CD4-positive, alpha-beta T cell treated with Interleukin-17A for 1 hour (primary cell): ENCODE measurements around the gene UNC5C.

ENCODE experiments used
- DNase-seq: peaks from one replicate; pipeline ENCODE4 v3.0.0-alpha.2; 2020

UNC5C gene

DNA sequence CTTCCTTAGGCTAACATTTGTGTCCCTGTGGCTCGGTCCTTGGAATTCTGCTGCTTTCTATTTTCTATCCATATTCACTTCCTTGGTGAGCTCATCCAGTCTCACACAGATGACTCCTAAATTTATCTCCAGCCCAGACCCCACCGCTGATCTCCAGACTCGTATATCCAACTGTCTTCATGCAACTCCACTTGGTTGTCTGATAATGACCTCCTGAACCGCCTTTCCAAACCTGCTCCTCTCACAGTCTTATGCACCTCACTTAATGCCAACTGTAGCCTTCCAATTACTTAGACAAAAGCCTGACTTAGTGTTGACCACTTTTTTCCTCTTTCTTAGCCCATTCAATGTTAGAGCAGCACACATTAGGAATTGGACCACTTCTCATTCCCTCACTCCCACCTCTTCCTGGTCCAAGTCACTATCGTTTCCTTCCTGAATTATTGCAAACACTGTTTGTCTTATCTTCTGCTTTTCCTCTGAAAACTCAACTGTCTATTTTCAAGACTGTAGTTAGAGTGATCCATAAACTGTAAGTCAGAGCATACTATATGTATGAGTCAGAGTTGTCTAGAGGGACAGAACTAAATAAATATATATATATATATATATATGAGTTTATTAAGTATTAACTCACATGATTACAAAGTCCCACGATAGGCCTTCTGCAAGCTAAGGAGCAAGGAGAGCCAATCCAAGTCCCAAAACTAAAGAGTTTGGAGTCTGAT is 292.5 kb downstream of the UNC5C start:
- DNase-seq = no peak

DNA sequence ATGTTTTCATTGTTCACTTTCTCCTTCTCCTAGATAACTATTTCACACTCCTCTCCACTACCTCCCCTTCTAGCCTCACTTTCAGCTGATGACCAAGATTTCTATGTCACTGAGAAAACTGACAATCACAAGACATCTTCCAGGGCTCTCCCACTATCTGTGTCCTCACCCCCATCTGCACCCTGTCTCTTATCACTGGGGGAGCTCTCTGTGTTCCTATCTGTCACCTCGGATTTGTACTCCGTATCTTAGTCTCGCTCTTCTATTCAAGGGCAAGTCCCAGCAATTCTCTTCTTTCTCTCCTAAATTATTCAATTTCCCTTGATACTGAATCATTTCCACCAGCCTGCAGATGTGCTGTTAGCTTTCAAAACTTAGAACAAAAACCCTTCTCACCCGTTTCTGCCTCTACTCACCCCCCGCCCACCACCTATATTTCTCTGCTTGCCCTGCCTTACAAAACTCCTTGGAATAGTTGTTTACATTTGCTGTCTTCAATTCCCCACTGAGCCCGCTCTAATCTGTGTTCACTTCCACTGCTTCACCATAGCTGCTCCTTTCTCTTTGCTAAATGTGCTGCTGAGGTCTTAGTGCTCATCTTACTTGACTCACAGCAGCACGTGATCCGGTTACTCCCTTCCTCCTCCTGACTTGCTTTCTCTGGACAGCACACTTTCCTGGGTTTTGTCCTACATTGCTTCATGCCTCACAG is 293.2 kb downstream of the UNC5C start:
- no peak for DNase-seq

DNA sequence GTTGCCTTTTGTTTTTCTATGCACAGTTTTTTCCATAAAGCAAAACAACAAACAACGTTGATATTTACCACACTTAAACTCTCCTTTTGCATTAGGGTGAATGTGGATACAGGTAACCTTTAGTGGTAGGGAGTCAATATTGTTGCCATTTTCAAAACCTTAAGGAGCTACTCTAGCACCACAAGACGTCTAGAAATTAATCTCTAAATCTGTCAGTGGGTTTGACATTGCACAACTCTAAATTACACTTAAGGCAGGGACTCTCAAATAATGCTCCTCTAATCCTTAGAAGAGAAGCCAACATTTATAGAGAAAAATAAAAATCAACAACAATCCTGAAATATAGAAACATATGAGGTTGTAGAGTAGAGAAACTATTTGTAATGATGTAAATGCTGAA is 297.2 kb downstream of the UNC5C start:
- no peak for DNase-seq

DNA sequence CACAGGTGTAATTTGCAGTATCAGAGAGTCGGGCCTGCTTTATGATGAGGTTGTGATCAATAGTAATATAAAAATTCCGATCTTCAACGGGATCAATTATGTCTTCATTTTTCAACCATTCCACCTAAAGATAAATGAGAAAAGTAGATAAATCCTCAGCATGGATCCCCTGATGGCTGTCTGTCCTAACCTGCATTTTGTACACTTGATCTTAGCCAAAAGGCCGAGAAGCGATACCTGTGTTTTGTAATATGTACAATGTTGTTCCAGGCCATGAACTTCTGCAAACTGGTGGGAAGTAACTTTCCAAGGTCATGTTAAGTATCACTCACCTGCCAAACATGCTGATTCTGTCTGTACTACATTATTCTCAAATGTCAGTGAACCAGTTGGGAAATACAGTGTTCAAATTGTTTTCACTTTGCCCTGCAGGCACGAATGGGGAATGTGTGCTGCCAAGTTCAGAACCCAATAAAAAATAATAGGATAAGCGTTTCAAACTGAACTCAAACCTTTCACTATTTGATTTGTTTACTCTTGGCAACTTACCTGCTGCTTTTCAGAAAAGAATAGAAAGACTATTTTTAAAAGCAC is 298.1 kb downstream of the UNC5C start:
- DNase-seq = no peak

DNA sequence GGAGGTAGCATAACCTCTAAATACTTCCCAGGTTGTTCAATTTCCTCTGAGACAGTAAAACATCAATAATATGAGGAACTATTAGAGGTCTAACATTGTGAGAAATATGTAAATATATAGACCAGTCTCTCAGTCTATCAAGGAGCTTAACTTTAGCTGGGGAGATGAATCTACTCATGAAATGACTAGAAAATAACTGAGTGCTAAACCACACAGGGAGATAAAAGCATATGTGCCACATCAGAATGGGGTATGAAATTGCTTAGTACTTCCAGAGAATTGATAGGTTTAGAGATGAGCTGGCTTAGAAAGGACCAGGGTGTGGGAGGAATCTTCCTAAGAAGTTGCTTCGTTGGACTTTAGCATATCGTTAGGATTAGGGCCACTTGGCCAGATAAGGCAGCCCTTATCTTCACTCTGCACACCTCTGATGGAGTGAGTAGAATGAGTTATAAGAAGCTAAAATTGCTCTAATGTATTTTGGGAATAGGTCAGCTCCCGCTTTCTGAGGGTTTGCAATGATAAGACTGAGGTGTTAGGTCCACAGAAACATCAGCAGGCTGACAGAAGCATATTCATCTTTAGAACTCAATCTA is 299.2 kb downstream of the UNC5C start:
- no peak for DNase-seq

DNA sequence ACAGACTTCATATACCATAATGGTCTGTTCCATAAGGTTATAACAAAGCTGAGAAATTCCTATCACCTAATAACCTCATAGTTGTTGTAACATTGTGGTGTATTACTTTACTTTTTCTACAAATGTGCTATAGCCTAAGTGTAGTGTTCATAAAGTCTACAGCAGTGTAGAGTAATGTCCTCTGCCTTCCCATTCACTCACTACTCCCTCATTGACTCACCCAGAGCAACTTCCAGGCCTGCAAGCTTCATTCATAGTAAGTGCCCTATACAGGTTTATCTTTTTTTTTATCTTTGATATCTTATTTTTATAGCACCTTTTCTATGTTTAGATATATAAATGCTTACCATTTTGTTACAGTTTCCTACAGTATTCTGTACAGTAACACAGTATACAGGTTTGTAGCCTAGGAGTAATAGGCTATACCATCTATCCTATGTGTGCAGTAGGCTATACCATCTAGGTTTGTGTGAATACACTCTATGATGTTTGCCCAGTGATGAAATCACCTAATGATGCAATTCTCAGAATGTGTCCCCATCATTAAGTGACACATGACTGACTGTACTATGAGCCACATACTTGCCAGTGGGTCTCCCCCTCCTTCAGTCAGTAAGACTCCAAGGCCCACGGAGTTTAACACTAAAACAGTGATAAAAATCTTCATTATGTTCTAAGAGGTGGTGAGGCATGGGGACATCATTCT is 299.9 kb downstream of the UNC5C start:
- no peak for DNase-seq

DNA sequence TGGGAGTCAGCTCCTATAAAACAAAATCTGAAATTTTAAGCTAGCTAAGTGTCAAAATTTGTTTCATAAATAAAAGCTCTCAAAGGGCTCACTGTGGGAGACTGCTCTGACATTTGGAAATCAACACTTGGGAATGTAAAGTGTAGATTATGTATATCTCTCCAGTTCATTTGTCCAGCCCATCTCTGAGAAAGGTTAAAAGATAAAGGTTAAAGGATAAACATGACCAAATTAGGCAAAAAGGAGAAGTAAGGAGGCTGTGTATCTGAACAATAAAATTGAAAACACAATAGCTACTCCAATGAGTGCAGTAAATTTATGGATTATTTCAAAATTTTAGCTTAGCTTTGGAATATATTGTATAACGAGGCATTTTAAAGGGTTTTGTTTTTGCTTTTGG is 304.9 kb downstream of the UNC5C start:
- no peak for DNase-seq

DNA sequence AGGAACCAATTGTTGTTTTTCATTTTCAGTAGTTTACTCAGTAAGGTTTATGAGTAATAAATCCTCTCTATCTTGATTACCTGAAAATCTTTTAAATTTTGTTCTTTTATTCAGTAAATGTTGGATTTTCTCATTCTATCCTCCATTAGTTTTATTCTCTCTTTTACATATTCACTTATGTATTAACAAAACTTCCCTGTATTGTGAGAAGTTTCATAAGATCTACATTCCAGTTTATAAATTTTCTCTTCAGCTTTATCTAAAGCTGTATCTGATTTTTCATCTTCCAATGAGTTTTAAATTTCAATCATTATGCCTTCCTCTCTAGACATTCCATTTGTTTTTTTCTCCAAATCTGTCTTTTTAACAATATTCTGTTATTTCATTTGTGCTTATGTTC is 310.2 kb downstream of the UNC5C start:
- no peak for DNase-seq

DNA sequence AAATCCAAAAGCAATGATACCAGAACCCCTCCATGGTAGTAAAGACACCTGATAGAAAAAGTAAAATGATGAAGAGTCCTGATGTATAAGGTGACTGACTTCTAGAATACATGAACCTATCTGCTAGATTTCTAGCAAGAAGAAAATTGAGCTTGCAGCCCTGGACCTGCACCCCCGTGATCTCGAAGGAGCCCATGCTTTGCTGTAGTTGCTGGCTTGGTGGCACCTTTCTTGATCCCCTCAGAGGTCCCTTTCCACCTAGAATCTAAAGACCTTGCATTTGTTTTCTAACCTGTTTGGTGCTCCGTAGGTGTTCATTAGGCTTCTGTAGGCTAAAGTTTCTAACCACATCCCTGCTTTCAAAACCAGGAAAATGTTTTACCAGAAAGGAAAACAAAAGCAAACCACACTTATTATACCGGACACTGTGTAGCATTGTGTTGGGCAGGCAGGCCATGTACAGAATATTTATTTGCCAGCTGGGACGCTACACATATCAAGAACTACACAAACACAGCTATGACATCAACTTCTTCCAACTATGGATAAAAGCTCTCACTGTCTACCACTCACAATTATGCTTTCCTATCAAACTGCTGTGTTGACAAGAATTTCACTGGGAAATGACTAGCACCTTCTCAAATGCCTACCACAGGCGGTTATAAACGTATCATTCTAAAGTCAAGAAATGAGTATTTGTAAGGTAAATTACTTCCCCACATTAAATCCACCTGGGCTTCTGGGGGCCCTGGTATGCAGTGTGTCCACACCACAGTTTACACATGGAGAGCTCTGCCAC is 316.2 kb downstream of the UNC5C start:
- no peak for DNase-seq

DNA sequence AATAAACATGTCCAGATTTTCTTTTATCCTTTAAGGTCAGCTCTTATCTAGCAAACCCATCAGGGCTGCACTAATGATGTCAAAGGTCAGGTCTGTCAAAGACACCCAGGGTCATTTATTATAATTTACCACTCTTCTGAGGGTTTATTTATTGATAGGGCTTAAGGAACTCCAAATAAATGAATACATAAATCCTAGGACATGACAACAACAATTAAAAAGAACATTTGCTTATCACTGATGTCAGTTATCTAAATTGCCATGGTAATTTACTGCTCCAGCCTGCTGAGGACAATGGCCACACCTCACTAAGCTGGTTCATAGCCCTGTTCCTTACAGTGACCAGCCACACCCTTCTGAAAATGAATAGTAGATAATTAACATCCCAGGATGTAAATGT is 317.1 kb downstream of the UNC5C start:
- DNase-seq = no peak

DNA sequence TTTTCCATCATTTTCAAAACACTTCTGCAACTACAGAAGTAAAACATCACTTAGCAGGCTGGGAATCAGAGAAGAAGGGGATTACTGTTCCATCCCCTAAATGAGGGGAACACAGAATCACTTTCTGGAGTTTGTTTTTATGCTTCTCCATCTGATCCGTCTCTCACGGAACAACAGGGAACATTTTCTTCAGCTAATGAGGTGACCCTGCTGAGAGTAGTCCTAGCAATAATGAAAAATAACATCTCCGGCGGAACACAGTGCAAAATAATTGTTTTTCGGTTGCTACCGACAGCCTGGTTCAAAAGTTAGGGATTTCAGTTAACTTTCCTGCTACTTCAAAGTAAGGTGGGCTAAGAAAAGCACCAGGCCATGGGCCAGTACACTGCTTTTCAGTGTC is 322.9 kb downstream of the UNC5C start:
- DNase-seq = no peak

DNA sequence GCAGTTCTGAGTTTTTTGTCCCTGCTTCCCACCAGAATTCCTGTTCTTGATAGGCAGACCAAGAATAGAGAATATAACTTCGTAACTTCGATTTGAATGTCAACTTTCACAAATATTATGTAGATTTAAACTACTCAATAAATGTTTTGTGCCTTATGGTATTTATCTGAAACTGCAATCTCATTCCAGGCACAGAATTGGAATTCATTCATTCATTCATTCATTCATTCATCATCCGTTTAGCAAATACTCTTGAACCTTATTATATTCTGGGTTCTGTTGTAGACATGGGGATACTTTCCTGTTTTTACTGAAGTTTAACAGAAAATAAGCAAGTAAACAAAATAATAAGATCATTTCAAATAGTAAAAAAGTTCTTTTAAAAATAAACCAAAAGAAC is 324.4 kb downstream of the UNC5C start:
- no peak for DNase-seq

DNA sequence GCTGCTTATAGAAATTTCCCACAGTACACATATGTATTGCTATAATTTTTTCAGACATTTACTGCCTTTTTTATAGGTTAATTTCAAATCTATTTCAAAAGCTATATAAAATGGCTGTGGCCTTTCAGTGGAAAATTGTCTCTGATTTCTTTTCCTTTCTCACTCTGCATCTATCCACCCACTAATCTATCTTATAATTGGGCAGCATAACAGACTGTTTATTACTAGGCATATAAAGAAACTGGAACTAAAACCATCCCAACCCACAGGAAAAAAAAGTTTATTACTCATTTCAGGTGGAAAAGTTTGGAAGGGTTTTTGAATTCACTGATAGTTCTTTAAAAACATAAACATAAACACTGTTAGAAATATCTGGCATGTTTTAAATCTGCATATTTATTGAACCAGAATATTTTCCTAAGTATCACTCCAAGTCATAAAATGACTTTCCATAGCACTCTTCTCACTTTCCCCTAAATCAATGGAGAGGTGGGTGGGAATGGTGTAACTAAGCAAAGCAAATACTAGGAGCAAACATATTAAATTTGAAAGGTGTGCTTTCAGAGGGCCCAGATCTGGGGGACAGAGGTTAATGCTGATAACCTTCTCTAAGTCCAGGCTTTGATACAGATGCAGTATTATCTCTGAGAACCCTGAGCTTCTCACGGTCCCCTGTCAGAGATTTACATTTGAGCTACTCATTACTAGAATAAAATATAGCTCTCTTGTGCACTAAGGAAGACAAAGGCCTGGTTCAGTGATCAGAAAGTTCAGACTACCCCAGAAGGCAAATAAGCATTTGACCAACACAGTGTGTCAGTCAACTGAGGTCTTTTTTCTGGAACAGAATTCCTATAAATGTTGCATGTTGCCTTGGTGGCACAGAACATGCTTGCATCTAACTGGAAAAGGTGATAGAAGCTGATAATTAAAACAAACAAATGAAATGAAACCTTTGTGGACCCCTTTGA is 328.3 kb downstream of the UNC5C start:
- DNase-seq = no peak

DNA sequence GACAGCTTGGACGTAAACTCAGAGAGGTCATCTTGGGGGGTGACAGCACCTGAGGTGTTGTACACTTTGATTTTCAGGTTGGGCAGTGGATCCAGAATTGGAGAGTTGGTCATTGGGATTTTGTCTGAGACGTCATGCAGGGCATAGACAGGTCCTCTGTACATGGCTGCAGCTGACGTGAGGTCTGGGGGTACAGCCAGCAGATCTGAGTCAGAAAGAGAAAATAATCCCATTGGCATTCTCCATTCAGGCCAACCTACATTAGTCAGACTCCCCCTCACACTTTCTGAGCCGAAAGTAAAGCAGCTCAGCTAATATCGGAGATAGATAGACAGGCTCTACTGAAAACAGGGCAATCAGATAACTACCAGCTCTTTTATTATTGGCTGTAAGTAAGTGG is 329.7 kb downstream of the UNC5C start:
- no peak for DNase-seq

DNA sequence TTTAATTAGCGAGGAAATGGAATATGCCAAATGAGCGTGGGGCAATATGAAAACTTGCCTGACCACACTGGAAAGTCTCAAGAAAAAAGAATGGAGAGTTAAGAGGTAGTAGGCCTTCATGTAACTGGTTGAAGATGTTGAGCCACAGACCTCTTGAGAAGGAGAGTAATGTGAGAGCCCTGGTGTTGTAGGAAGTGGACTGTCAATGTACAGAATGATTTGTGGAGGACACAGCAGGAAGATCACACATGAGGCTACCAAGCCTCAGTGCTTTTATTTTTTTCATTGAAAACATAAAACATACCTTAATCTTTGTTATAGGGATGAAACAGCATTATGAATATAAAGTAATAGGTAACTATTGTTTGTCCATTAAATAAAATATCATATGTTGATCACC is 331.6 kb downstream of the UNC5C start:
- no peak for DNase-seq

DNA sequence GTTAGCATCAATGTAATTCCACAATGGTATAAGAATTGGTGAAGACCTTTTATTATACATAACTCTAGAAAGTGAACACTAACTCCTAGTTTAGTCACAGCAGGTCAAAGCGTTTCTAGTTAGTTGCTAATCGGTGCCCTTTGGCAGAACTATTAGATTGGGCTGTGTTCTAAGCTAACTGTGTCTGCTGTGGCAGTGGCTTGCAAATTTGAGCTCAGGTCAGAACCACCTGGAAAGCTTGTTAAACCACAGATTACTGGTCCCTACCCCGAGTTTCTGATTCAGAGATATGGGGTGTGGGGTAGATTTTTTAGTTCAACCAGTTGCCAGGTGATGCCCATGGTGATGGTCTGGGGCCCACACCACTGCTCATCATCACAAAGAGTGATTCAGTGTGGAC is 332.1 kb downstream of the UNC5C start:
- DNase-seq = no peak

DNA sequence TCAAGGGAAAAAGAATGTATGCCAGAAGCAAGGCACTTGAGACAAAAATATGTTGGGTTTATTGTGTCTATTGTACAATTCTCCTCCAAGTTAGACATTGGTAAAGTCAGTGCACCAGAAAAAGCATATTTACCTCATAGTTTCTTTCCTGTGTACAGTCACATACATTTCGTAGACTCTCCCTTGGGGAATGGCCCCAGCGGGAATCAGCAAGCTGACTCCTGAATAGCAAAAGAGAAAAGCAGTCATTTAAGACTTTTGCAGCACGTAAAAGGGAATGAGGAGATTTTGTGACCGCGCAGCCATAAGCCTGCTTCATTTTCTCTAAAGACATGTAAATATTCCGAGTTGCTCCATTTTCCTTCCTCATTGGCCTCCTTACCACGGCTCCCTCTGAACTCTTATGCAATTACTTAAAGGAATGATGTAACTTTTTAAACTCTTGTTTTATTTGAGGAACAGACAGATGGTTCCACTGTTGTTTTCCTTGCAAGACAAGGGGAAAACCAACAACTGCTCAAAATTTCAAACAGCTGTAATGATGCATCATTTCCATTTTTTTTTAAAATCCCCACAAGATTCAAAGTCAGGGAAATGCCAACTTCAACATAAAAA is 332.7 kb downstream of the UNC5C start:
- DNase-seq = no peak

DNA sequence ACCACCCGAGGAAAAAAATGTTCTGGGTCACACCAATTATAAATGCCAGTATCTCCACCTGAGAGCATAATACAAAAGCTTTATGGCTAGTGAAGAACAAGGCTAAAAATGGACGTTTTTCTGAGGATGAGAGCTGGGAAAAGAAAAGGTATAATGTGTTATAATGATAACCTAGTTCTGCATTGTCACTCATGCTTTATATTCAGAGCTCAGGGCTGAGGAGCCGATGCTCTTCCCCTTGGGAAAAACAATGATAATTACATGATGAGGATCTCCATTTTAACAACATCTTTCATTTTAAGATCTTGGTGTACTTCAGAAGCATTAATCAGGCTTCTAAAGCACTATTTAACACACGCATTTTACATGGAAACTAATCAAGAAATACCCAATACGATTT is 333.7 kb downstream of the UNC5C start:
- DNase-seq = no peak

DNA sequence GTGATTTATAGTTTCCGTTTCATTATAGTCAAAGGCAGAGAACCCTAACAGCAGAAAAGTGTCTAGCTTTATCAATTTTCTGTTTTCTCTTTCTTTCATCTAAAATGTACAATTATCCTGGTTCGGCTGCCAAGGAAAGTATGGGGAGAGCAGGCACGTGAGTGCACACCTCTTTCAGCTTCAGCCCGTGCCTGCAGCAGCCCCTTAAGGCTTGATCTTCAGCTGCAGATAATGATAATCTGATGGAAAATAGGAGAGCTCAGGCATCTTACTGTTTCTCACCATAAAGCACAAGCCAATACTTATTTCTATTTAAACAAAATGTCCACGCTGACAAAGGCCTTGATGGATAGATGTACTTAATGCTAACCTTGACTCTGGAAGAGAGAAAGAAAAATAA is 334.4 kb downstream of the UNC5C start:
- no peak for DNase-seq

DNA sequence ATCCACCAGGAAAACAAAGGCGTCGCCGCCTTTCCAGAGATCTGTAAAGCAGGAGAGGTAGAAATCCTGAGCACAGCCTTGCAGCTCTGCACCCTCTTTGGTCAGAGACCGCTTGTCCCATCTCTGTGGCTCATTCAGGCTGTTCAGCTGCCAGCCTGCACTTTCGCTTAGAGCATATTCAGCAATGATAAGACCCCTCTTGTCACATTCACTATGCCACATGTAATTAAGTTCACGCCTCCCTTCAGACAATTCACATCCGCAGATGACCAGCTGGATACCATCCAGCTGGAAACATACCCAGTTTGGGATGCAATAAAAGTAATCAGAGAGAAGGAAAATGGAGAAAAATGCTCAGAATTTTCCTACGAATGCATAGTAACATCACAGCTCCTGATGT is 335.4 kb downstream of the UNC5C start:
- DNase-seq = no peak

DNA sequence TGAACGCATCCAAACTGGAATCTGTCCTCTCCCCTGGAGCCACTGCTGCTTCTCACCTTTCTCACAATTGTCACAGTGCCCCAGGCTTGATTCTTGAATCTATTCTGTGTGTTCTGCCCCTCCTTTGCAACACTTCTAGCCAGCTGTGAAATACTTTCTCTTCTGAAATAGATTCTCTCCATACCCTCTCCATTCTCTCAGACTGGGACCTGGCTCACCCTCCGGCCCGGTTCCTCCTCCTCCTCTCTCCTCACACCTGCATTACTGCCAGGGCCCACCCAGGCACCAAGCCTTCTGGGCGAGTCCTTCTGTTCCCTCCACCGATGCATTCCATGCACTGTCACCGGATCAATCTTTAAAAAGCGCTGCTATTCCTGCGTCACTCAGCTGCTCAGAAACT is 336.1 kb downstream of the UNC5C start:
- no peak for DNase-seq
